Stimulated activated CD4-positive, alpha-beta T cell treated with anti-CD3 and anti-CD28 coated beads, Interleukin-15, amount 100 ng/mL, for 24 hours (primary cell): Measurements from ENCODE around the gene GPR31.
"Not testable (repeated sequence)": the region's sequence is repeated elsewhere in the genome, so short reads cannot be mapped to it uniquely, and the experiment has no call there.

Experiments
- DNase-seq: peaks from one replicate; pipeline ENCODE4 v3.0.0-alpha.2; 2020

The GPR31 gene, protein sequence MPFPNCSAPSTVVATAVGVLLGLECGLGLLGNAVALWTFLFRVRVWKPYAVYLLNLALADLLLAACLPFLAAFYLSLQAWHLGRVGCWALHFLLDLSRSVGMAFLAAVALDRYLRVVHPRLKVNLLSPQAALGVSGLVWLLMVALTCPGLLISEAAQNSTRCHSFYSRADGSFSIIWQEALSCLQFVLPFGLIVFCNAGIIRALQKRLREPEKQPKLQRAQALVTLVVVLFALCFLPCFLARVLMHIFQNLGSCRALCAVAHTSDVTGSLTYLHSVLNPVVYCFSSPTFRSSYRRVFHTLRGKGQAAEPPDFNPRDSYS

DNA sequence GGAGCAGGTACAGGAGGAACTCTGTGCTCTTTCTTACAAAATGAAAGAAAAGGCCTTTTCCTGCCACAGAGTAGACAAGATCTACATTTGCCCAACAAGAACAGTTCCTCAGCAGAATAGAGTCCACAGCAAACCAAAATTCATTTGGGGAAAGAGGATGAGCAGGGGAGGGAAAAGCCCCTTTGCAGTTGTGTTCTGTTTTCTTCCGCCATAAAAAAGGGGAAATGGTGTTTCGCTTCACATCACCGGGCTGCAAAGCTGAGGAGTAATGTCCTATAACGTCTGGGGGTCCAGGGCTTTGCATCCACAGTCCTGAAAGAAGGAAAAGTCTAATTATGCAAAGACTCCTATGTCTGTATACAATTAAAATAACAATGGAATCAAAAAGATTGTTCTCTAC is at the start of gene GPR31:
TSS of gene GPR31 (minus strand) at position 118 of the 400 bp plus-strand sequence. CDS start 149 bp downstream, outside the sequence.
- no peak for DNase-seq

DNA sequence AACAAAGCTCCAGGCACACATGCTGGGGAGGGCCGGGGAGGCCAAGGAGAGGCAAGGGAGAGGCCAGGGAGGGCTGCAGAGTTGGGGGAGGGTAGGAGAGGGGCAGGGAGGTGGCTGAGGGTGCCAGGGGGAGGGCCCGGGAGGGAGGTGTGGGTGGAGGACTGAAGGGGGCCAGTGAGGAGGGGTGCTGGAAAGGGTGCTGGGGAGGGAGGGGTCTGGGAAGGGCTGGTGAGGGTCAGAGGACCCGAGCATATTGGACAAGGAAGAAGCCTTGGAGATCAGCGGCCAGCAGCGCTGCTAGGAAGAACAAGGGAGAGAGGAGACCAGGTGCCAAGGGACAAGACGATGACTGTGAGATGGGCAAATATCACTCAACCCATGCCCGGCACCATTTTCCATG is 49.7 kb upstream of the GPR31 start:
- no peak for DNase-seq

DNA sequence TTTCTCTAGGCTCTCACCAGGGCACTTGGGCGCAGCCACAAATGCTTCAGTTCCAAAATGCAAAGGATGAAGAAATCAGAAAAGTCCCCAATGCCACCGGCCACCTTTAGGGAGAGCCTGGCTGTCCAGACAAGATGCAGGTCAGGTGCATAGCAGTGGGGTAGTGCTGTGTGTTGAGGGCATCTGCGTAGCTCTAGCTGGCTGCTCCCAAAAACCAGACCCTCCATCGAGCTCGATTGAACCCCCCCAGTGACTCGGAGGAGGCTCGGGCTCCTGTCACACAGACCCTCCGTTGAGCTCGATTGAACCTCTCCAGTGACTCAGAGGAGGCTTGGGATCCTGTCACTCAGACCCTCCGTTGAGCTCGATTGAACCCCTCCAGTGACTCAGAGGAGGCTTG is 47.5 kb upstream of the GPR31 start:
- DNase-seq: not testable (repeated sequence)

DNA sequence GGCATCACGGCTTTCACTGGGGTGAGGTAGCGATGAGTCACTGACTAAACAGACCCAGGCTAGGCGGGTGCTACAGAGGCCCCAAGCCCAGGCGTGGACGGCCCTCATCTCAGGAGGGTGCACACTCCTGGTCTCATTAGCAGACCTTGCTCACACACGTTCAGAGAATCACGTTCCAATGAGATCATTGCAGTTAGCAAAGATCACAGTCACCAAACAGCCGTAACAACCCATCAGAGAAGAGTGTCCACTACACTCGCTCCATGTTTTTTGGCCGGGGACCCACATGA is 46.2 kb upstream of the GPR31 start:
- DNase-seq: not testable (repeated sequence)

DNA sequence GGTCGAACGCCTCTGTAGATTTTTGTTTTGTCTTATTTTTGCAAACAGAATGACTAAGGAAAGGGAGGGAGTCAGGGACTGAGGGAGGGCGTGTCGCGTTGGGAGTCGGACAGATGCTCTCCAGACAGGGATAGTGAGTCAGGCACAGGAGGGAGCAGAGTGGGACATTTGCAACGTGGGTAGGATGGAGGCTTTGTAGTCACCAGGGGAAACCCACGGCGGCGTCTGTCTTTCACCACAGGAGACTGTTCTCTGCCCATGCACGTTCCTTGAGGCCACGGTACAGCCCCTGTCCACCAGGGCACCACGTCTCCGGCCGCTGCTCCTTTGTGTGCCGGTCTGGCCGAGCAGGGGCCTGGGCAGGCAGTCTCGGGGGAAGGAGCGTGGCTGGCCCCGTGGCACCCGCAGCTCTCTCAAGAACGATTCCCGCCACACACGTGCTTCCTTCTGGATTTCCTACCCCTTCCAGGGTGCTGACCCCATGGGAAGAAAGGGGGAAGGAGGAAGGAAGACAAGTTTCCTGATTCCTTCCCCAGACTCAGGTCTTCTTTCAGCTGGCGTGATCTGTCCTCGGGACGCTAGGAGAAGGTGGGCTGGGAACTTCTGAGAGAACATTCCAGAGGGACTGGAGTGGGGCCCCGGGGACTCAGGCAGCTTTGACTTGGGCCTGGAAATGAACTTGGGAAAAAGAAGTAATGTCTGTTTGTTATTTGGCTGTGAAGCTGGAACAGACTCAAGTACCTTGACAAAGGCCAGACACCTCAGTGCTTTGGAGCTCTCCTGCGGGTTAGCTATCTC is 45.7 kb upstream of the GPR31 start:
- not testable (repeated sequence) for DNase-seq

DNA sequence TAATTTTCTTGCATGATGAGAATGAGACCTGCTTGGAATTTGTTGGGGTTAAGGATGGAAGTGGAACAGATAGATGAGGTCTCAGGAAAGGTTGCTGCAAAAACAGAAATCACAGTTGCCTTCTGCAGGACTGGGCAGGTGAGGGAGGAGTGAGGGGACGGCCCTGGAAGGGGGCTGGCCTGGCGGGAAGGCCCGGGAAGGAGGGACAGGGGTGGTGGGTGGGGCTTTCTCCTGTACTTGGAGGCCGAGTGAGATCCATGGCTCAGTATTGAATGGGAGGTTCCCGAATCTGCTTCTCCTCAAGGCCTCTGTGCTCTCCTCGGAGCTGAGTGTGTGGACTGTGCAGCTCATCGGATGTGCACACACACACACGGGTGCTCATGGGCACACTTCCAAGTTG is 44.8 kb upstream of the GPR31 start:
- not testable (repeated sequence) for DNase-seq

DNA sequence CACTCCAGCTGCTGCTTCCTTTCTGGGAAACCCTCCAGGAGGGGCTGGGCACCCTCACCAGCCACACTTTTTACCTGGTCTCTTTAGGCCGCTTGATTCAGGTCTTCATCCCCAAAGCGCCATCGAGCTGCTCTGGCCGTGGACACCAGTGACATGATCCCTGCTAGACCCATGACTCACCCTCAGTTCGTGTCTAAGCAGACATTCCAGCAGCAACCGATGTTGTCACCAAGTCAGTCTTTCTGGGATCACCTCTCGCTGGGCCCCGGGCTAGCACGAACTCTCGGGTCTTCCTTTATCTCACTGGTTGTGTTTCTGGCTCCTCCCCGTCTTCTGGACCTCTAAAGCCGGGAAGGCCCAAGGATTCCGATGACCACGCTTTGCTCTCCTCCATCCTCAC is 43.0 kb upstream of the GPR31 start:
- no peak for DNase-seq

DNA sequence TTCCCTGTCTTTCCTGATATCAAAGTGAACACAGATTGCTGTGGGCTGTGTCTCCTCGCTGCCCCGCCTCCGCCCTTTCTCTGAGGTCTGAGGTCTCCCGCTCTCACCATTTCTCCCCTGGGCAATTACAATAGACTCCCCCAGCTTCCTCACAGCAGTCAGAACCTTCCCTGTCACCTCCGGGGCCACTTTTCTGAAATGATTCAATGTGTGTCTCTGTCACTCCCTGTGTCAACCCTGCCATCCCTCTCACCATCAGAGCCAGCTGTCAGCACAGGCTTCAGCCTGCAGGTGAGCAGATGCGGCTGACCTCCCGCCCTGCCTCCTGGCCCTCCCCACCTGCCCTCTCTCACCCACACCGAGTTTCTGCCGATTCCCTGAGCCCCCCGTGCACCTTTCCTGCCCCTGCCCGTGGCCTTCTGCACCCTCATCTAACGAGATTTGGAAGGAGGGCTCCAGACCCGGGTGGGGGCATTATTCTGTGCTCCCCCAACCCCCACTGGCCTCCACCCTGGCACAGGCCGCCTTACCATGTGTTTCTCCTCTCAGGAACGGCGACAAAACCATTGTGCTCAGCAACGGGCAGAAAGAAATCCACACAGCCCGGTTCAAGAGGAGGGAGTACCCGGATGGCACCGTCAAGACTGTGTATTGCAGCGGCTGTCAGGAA is 38.3 kb upstream of the GPR31 start:
- not testable (repeated sequence) for DNase-seq

DNA sequence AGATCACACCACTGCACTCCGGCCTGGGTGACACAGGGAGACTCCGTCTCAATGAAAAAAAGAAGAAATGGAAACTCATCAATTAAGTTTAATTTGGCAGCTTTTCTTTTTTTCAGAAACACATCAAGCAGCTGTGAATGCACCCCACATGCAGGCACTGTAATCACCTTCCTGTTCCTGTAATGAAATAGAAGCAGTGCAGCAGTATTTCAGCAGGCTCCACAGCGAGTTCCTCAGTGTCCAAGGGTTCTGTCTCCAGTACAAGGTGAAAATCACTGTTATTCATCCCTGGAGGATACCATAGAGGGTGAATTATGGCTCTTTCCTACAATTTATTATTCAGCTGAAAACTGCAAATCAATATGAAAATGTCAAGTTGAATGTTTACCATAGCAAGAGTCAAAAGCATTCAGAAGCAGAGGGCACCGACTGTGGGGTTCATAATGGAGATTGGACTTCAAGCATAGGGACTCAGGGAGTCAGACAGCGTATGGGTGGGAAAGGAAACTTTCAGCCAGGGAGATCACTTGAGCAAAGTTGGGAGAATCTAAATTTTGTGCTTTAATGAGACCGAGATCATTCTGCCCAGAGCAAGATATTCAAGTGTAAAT is 35.8 kb upstream of the GPR31 start:
- not testable (repeated sequence) for DNase-seq

DNA sequence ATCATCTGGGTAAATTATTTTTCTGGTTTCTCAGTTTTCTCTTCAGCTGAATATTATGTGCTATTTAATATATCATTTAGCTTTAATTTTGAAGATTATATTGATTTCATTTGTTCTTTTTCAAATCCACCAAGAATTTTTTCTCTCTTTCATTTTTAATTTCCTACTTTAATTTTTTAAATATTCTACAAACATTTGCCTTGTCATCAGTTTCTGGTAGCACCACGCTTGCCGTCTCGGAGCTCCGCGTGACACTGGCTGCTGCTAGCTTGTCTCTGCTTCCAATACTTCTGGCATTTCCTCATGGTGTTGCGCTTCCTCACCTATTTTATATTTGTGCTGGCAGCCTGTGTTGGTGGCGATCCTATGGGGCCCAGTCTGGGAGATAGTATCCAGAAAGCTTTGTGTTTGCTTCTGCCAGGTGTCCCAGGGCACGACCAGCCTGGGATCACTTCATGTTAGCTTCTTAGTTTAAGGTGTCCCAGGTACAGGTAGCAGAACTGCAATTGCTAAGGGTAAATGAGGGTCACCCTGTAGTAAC is 33.3 kb upstream of the GPR31 start:
- not testable (repeated sequence) for DNase-seq

DNA sequence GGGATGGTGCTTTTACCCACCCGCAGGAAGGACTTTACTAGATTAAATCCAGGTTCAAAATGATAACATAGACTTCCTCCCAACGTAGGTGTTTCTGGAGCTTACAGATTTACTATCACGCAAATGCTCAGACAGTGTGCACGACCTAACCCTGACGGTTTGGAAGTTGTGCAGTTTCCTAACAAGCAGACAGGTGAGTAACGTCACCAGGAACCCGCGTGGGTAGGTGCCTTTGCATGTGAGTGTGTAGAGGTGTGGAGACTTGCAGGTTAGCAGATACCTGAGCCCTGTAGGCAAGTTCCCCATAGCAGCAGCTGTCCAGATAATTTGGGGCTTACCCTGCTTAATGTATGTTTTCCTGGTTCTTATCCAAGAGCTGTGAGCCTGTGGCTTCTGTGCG is 29.5 kb upstream of the GPR31 start:
- DNase-seq: not testable (repeated sequence)

DNA sequence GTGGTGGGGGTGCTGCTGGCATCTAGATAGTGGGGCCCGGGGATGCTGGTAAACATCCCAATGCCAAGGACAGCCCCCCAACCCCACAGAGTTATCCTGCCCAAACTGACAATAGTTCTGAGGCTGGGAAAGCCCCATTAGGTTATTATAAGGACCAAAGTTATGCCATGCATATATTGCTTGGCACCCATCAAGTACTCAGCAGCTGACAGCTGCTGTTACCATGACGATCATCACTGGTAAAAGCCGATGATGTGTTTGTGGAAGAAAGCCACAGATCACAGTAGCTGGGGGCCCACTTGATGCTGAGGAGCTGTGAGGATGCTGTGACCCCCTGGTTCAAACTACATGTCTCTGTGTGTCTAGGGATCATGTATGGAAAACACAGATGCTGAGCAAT is 27.3 kb upstream of the GPR31 start:
- not testable (repeated sequence) for DNase-seq

DNA sequence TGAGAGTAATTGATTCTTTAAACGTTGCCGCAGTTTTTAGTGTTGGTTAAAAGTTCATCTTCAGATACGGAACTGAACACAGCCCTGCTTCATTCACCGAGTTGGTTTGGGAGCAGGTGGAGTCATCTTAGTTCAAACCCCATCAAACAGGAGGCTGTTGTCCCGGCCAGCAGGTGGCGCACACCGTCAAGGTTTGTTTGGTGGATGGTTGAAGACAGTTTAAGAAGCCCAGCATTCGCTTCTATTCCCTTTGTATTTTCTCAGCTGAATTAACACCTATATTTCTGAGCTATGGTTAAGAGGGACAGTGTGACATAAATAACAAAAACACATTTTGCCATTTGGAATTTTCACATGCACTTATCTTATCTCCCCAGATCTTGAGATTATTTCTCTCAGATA is 25.1 kb upstream of the GPR31 start:
- DNase-seq: not testable (repeated sequence)

DNA sequence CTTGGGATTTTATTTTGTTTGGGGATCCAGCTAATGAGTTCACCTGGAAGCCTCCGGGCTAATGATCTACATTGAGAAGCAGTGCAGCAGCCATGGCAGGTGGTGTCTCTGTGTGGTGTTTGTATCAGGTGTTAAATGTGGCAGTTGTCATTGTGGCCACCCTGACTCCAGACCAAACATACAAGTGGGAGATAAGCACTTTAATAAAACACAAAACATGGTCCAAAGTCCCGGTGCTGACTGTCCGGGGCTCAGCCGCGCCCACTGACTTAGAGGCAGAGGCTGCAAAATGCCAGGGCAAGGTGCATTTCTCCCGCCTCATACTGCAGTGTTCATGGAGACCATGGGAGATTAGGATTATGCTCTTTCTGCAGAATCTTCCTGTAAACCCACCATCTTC is 23.6 kb upstream of the GPR31 start:
- DNase-seq: not testable (repeated sequence)

DNA sequence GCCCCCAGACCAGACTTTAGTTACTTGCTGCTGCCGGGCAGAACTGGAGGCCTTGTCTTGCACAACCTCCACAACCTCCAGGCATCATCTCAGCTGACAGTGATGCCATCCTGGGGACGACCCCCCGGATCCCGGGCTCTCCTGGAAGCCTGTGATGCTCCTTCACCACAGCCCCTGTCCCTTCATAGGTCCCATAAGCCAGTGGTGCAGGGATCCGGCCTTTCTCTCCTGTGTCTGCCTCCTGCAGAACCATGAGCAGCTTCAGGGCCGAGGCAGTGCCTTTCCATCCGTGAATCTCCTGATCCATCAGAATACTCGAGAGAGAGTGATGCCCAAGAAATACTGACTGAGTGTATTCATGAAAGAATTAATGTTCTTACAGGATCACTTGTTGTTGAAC is 22.3 kb upstream of the GPR31 start:
- DNase-seq: not testable (repeated sequence)

DNA sequence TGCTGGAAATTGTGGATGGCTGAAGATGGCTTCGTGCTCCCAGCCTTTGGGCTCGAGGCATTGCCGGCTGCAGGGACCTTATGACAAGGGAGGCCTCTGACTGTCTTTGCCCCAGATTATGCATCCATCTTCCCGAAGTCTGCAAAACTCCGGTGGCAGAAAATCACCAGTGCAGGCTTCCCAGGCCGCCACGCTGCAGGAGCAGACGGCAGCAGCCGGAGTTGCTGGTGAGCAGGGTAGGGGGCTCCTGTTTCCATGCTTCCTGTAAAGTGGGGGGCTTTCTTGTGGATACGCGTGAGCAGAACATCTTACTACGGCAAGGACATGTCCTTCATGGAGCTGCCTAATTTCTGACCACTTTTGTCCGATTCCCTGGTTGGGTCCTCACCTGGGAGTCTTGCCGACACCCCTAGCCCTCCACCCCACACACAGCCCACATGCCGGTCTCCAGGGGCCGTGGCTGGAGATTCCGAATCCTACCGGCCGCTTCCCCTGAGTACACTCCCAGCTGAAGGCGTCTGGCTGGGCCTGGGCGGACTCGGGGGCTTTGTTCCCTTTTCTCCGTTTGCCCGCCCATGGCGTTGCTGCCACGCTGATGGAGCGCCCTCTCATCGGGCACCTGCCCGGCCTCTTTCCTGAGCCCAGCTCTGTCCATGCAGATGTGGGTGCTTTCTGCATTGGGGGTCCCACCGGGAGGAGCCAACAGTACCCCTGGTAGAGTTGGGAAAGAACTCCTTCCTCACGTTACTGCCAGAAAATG is 21.3 kb upstream of the GPR31 start:
- not testable (repeated sequence) for DNase-seq

DNA sequence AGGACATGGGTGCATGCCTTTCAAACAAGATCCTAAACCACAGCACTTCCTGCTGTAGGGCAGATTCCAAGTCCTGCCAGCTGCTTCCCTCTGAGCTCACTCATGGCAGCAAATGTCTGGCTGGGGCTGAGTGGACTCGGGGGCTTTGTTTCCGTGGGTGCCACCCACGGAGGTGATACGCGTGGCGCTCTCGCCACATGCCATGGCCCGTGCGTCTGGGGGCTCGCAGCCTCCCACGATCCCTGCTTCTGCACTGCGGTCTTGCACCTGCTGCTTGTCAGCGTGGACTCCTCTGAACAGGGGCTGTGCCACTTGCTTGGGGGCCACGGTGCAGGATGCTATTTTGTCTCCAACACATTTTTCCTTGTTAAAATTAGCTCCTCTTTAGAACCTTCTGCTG is 19.5 kb upstream of the GPR31 start:
- not testable (repeated sequence) for DNase-seq

DNA sequence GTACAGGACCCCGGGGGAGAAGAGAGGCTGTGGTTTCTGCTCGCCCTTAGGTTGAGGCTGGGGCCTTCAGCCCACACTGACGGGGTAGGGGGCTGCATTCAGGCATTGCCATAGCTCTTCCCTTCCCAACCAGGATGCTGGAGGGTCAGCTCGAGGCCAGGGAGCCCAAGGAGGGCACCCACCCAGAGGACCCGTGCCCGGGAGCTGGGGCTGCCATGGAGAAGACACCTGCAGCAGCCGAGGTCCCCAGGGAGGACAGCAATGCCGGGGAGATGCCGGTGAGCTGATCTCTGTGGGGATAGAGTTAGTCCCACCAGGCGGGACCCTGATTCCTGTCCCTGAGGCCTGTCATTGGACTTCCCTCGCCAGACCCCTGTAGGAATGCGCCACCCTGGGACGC is 14.2 kb upstream of the GPR31 start:
- DNase-seq: not testable (repeated sequence)

DNA sequence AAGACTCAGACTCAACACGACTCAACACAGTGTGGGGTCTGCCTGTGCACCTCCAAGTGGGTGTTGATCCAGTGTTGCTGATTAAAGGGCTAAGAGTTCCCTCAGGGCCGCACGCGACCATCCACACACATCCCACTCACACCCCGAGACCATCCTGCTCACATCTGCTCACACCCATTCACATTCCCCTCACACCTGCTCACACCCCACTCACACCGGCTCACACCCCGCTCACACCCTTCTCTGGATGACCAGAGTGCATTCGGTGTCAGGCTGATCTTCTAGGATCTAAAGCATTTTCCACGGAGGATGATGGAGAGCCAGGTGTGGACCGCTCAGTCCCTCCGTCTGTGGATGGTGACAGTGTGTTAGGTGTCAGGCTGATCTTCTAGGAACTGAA is 13.5 kb upstream of the GPR31 start:
- not testable (repeated sequence) for DNase-seq

DNA sequence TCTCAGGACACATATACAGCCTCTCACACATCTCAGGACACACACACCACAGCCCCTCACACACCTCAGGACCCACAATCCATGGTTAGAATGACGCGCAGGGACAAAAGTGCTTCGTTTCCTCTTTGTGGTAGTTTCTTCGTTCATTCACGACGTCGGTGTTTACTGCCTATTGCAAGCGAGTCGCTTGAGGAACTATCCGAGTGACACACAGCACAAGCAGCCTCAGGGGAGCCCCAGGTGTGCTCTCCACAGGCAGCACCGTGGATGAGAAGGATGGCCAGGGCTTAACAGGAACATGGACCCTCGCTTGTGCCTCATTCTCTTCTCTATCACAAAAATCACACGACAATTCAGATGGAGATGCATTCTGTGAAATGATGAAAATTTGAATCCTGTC is 12.1 kb upstream of the GPR31 start:
- not testable (repeated sequence) for DNase-seq

DNA sequence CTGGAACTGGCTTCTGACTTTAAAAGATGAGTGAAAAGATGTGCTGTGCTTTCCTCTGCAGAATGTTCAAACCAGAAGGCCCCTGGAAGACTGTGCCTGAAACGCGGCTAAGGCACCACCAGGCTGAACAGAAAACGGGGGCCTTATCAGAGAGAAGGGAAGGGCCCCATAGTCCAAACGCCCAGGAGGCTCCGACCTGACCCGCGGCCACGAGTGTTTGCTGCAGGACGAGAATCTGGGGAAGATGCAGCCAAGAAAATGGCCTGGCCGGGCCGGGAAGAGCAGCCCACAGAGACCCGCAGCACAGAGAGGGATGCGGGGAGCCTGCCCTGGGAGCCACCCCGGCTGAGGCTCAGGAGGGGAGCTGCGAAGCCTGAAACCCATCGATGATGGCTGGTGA is 10.5 kb upstream of the GPR31 start:
- not testable (repeated sequence) for DNase-seq

DNA sequence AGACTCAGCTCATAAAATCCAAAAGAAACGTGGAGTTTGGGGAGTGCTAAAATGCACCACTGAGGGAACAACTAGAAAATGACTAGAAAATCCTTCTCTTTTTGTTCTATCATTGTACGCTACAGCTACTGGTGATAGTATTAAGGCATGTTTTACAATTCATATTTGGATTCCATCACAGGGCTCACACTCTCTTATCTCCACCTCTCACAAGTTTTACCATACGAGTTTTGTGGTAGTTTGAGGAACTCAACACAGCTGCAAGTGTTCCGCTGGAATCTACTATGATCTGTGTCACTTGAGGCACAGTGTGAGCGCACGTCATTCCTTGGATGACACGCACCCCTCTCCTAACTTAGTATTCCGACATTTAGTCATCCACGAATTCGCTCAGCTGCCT is 9.9 kb upstream of the GPR31 start:
- not testable (repeated sequence) for DNase-seq
